HG03520 (cell line): ENCODE results near the gene ZFP82.

ENCODE experiments used
- ATAC-seq: cut with Tn5 transposase; IDR thresholded peaks from one replicate; pipeline ENCODE4 v1.9.1; 2021; ENCODE audit warnings: mild to moderate bottlenecking, moderate library complexity; ENCODE audit not compliant: unreplicated experiment

The ZFP82 gene

DNA sequence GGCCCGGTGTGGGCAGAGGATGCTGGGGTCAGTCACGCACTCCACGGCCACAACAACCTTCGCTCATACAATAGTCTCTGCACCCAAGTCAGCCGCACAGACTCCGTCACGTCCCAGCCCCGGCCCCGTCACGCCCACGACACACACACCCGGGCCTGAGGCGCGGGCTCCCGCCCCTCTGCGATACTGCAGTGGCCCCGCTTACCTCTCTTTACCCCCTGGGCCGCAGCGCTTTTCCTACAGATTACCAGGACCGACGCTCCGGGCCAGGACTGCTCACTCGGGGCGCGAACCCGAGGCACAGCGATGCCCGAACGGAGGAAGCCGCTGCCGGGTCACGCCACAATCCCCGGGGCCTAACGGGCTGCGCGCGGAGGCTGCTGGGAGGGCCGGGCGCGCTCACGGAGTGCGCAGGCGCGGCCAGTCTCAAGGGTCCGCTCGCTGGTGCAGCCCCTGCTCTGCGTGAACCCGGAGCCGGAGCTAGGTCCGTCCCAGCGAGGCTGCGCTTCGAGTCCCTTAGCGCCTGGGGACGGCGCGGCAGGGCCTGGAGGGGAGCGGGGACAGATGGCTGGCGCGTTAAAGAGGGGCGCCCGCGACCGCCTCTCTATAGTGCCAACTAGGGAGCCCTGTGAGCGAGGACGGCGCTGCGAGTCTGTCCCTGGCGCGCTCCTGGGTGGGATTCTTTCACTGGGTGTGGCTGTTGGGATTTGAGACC is at the start of gene ZFP82:
ZFP82 (minus strand) TSS at position 358 of the 715 bp plus-strand sequence. CDS start 8,855 bp downstream, outside the sequence.
- ATAC-seq: peak; percentile 67

DNA sequence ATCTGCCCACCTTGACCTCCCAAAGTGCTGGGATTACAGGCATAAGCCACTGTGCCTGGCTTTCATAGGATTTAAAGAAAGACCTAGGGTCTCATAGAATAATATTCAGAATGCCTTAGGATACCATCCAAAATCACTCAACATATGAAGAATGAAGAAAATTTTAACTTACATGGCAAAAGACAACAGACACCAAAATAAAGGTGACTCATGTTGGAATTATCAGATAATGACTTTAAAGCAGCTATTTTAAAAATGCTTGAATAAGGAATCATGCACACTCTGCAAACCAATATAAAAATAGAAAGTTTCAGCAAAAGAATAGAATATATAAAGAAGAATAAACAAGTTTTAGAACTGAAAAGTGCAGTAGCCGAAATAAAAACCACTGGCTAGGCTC is 41.6 kb upstream of the ZFP82 start:
- ATAC-seq: no peak

DNA sequence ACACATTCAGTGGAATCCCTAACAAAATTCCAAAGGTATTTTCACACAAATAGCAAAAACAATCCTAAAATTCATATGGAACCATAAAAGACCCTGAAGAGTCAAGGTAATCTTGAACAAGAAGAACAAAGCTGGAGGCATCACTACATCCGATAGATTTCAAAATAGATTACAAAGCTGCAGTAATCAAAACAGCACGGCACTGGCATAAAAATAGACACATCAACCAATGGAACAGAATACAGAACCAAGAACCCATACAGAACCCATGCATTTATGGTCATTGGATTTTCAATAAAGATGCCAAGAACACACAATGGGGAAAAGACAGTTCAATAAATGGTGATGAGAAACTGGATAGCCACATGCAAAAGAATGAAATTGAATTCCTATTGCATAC is 38.4 kb upstream of the ZFP82 start:
- ATAC-seq: no peak

DNA sequence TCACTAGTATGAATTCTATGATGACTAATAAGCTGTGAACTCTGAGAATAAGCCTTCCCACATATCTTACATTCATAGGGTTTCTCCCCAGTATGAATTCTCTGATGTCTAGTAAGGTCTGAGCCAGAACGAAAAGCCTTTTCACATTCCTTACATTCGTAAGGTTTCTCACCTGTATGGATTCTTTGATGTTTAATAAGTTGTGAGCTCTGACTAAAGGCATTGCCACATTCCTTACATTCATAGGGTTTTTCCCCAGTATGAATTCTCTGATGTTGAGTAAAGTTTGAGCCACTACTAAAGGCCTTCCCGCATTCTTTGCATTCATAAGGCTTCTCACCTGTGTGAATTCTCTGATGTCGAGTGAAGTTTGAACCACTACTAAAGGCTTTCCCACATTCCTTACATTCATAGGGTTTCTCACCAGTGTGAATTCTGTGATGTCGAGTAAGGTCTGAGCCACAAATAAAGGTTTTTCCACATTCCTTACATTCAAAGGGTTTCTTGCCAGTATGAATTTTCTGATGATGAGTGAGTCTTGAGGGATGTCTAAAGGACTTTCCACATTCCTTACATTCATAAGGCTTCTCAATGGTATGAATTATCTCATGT is 30.7 kb upstream of the ZFP82 start:
- no peak for ATAC-seq

DNA sequence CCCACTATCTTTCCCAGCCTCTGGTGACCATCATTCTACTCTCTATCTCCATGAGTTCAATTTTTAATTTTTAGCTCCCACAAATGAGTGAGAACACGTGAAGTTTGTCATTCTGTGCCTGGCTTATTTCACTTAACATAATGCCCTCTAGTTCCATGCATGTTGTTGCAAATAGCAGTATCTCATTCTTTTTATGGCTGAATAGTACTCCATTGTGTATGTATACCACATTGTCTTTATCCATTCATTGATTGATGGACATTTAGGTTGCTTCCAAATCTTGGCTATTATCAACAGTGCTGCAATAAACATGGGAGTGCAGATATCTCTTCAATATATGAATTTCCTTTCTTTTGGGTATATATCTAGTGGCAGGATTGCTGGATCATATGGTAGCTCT is 22.9 kb upstream of the ZFP82 start:
- no peak for ATAC-seq

DNA sequence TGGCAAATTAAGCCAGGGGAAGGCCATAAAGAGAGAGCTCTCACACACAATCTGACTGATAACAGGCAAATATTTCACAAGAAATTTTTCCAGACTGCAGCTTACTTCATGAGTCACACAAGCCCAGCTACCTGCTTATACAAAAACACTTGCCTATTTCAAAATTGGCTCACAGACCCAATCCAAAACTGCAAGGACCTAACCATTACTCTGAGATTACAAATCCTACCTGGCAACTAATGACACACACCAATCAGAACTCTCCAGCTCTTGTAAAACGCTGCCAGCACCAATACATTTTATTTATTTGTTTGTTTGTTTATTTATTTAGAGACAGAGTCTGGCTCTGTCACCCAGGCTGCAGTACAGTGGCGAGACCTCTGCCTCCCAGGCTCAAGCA is 18.1 kb upstream of the ZFP82 start:
- no peak for ATAC-seq

DNA sequence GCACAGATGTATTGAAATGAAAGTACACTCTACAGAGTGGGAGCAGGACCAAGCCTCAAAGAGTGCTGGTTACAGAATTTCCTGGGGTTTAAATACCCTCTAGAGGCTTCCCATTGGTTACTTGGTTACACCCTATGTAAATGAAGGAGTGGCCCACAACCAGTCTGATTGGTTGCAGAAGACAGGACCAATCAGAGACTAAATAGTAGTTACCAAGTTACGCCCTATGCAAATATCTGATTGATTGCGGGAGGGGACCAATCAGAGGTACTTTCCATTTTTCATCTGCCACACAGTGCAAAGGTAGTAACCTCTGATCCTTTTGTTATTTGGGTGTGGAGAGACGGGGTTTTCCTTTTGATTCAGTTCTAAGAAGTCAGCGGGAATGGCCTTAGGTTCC is 5.5 kb upstream of the ZFP82 start:
- ATAC-seq: no peak

DNA sequence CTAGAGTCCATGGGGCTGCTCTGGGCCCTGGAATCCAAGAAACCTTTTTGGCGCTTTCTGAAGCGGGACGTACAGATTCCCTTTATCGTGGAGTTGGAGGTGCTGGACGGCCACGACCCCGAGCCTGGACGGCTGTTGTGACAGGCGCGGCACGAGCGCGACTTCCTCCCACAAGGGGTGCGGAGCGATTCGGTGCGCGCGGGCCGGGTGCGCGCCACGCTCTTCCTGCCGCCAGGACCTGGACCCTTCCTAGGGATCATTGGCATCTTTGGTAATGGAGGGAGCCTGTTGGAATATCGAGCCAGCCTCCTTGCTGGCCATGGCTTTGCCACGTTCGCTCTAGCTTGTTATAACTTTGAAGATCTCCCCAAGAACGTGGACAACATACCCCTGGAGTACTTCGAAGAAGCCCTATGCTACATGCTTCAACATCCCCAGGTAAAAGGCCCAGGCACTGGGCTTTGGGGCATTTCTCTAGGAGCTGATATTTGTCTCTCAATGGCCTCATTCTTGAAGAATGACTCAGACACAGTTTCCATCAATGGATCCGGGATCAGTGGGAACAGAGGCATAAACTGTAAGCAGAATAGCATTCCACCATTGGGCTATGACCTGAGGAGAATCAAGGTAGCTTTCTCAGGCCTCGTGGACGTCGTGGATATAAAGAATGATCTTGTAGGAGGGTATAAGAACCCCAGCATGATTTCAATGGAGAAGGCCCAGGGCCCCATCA is 3.5 kb upstream of the ZFP82 start:
- no peak for ATAC-seq

DNA sequence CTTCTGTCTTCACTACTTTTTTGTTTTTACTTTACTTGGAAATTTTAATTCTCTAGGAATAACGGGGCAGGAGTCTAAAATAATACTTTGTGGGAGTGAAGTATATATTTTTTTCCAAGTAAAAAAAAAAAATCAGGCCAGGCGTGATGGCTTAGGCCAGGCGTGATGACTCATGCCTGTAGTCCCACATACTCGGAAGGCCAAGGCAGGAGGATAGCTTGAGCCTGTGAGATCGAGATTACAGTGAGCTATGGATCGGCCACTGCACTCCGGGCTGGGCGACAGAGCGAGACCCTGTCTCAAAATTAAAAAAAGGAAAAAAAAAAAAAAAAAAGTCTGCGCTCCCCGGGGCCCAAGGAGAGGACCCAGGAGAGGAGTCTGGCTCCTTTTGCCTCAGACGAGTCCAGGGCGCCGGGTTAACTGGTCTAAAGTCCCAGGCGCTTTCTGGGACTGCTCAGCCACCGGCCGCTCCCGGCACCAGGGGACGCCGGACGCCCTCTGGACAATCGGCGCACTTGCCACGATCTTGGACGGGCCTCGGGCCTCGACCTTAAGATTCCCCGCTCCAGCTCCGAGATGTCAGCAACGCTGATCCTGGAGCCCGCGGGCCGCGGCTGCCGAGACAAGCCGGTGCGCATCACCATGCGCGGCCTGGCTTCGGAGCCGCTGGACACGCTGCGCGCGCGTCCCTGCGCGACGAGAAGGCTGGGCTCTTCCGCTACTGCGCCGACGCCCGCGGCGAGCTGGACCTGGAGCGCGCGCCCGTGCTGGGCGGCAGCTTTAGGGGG is 2.7 kb upstream of the ZFP82 start:
- no peak for ATAC-seq

DNA sequence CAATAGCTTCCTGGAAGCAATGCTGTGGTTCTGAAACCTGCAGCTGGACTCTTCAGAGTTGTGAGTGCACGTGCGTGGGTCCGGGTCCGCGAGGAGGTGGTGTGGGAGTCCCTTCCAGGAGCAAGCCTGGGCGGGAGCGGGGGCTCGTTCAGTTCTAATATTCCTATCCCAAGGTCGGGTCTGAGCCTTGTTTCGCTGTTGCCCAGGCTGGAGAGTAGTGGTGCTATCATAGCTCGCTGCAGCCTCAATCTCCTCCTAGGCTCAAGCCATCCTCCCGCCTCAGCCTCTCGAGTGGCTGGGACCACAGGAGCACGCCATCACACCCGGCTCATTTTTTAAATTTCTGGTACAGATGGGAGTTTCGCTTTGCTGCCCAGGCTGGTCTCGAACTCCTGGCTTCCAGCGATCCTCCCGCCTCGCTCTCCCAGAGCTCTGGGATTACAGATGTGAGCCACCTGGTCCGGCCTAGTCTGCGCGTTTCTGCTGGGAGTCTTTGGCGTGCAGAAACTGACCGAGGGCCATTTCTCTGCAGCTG is 625 bp downstream of the ZFP82 start:
- ATAC-seq: no peak

DNA sequence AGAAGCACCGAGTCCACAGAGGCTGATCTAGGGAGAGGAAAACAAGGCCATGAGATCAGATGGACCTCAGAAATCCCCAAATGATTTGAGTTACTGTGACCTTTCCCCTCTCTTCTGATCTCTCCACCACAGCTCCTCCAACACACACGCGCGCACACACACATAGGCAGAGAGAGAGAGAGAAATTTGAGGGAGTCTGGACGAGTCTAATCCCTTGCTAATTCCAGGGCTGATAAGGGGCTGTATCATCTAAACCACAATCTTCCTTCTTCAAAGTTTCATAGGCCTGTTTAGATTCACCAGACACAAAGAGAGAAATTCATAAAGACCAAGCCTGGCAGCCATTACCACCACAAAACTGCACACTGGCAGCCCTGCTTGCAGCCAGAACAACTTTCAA is 8.6 kb downstream of the ZFP82 start:
- no peak for ATAC-seq

DNA sequence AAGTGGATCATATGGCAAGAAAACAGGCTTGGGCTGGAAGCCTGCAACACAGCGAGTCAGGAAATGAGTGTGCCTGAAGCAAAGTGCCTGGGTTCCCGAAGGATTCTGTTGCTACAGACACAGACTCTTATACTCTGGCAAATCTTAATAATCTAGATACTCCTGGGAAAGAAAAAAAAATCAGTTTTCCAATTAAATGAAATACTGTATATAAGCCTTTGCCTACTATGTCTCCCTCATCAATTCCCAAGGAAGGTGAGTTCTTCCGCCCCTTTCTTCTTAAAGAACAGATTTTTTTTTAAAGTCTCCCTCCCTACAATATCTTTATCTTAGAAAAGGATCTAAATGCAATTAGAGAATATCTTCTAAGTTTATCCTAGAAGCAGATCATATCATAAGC is 10.3 kb downstream of the ZFP82 start:
- ATAC-seq: no peak

DNA sequence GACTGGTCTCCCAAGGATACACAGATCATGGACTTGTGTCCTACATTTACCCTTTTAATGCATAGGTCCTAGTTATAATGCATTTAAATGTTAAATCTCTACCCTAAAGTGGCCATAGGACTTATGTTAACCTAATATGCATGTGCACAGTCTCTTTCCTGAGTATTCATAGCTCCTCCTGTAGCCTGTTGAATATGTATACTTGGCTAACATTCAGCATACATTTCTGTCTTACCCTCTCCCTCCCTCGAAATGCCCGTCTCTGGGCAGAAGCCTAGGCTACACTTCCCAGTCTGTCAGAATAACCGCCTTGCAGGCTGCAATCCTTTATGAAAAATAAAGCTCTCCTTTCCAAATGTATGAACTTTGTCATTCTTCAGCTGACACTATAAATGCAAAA is 13.9 kb downstream of the ZFP82 start:
- no peak for ATAC-seq

DNA sequence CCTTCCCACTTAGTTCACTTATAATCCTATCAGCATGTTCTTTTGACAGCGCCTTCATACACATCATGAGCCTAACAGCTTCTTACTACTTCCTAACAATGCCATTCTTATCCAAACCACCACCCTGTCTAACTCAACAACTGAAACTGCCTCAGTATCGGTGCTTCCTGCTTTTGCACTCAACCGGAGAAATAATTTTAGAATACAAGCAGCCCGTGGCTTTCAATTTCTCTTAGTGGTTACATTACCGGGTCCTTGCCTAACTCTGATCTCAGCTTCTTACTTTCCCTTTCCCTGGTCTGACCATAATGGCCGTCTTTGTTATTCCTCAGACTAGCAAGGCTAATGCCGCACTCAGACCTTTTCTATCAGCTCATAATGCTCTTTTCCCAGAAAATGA is 17.0 kb downstream of the ZFP82 start:
- ATAC-seq: no peak

DNA sequence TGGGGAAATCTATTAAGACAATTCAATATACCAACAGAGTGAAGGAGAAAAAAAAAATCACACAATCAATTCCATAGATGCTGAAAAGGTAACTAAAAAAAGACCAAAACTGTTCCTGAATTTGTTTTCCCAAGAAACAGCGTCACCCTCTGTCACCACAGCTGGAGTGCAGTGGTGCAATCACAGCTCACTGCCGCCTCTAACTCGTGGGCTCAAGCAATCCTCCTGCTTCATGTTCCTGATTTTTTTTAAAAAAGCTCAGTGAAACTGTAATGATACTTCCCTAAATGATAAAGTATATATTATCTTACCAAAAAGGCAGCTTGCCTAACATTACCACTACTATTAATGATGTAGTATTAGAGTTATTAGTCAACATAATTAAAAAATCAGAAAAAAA is 19.9 kb downstream of the ZFP82 start:
- ATAC-seq: no peak

DNA sequence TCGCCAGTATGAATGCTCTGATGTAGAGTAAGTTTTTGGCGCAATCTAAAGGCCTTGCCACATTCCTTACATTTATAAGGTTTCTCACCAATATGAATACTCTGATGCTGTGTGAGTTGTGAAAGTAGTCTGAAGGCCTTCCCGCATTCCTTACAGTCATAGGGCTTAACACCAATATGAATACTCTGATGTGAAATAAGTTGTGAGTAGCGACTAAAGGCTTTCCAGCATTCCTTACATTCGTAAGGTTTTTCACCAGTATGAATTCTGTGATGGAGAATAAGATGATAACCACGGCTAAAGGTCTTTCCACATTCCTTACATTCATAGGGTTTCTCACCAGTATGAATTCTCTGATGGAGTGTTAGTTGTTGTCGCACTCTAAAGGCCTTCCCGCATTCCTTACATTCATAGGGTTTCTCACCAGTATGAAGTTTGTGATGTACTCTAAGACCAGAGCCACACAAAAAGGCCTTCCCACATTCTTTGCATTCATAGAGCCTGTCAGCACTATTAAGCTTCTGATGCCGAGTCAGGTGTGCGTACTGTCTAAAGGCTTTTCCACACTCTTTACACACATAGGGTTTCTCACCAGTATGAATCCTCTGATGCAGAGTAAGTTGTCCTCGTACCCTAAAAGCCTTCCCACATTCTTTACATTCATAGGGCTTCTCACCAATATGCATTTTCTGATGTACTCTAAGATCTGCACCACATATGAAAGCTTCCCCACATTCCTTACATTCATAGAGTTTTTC is 25.3 kb downstream of the ZFP82 start:
- ATAC-seq: no peak

DNA sequence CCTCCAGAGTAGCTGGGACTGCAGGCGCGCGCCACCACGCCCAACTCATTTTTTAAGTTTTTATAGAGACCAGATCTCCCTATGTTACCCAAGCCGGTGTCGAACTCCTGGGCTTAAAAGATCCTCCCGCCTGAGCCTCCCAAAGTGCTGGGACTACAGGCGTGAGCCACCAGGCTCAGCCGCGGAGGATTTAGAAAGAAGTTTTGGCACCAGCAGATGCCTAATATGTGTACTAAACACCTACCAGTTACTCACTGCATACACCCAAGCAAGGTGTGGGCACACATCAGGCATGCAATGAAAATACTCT is 39.0 kb downstream of the ZFP82 start:
- ATAC-seq: no peak

DNA sequence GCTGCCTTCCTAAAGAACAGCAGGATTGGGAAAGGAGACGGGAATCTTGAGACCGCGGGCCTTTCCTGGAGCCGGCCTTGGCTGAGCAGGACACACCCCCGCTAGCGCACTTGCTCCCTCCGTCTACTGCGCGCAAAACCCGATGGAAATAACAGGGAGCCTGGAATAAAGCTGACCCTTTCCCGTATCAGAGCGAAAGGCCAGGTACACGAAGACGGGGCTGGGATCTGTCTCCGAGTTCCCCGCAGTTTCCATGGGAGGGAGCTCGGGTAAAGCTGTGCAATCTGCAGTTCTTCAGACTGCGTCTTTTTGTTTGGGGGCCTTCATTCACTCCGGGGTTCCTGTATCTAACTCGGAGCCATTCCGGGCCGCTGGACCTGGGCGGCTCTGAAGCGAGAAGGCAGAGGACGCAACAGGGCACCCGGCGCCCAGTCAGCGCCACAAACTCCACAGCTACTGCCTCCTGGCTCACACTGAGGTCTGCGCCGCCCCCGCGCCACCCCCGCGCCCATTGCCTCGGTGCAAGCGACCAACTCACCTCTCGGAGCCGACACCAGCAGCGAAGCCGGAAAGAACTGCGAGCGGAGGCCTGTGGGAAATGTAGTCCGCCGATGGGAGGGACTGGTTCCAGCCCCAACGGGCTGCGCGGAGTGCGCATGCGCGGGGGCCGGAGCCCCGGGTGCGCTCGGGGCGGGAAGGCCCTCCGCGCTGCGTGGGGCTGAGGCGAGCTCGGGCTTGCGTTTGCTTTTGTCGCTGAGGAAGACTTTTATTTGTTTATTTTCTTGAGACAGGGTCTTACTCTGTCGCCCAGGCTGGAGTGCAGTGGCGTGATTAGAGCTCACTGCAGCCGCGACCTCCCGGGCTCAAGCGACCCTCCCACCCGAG is 39.6 kb downstream of the ZFP82 start, which contains the start of gene ZFP14:
ZFP14 (minus strand) TSS at position 577 of the 885 bp plus-strand sequence. CDS start 11,309 bp downstream, outside the sequence.
- peak; percentile 89 for ATAC-seq

DNA sequence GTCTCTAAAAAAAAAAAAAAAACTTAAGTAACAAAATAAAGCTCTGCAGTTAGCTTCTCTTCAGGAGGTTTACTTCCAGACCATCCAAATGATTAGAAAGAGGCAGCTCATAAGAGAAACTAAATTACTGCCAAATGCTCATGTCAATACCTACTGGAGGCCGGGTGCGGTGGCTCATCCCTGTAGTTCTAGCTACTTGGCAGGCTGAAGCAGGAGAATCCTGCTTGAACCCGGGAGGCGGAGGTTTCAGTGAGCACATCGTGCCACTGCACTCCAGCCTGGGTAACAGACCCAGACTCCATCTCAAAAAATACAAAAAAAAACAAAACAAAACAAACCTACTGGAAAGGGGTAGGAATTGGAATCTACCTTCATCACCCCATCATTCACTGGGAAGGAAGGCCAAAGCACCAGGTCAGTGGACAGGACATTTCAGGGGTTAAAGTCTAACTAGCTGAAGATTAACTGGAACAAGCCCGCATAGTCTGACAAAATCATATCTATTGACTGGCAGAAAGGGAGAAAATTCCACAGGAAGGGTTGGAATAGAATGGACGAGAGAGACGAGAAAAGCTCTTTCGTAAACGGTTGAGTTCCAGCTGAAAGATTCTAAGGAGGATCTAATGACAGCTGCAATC is 40.8 kb downstream of the ZFP82 start:
- ATAC-seq: no peak
